NT2/D1 (cell line): ENCODE data around the gene PCDHA3.
"Not testable (repeated sequence)": the region's sequence is repeated elsewhere in the genome, so short reads cannot be mapped to it uniquely, and the experiment has no call there.

ENCODE experiments used
- DNase-seq: peaks from one replicate; pipeline ENCODE4 v3.0.0-alpha.2; 2011; ENCODE audit warnings: low read depth, low spot score
- H3K27me3 ChIP-seq: 2 replicates; pipeline ENCODE4 v1.6.0; 2011; ENCODE audit warnings: mild to moderate bottlenecking; ENCODE audit not compliant: insufficient read length, insufficient read depth
- H3K36me3 ChIP-seq: 2 replicates; pipeline ENCODE4 v1.6.1; 2011; ENCODE audit warnings: mild to moderate bottlenecking, low read length, mixed read lengths; ENCODE audit not compliant: insufficient read depth, insufficient read length
- H3K4me1 ChIP-seq: 2 replicates; pipeline ENCODE4 v1.5.1; 2011; ENCODE audit not compliant: insufficient read depth, insufficient read length
- H3K4me3 ChIP-seq: 2 replicates; pipeline ENCODE4 v1.5.1; 2011; ENCODE audit warnings: low read depth; ENCODE audit not compliant: insufficient read length
- H3K9ac ChIP-seq: 2 replicates; pipeline ENCODE4 v1.6.0; 2011; ENCODE audit warnings: low read depth; ENCODE audit not compliant: insufficient read length
- H3K9me3 ChIP-seq: 2 replicates; pipeline ENCODE4 v1.5.1; 2011; ENCODE audit warnings: mild to moderate bottlenecking, low read length; ENCODE audit not compliant: insufficient read depth
- SUZ12 ChIP-seq: IDR thresholded peaks from 2 replicates; pipeline ENCODE4 v1.6.1; 2011; ENCODE audit not compliant: insufficient read length, insufficient read depth; ENCODE audit errors: extremely low read depth
- YY1 ChIP-seq: IDR thresholded peaks from 2 replicates; pipeline ENCODE4 v1.6.1; 2011; ENCODE audit not compliant: insufficient read length, insufficient read depth
- ZNF274 ChIP-seq: IDR thresholded peaks from 2 replicates; pipeline ENCODE4 v1.6.1; 2011; ENCODE audit warnings: mild to moderate bottlenecking, low read depth, low read length

The PCDHA3 gene

DNA sequence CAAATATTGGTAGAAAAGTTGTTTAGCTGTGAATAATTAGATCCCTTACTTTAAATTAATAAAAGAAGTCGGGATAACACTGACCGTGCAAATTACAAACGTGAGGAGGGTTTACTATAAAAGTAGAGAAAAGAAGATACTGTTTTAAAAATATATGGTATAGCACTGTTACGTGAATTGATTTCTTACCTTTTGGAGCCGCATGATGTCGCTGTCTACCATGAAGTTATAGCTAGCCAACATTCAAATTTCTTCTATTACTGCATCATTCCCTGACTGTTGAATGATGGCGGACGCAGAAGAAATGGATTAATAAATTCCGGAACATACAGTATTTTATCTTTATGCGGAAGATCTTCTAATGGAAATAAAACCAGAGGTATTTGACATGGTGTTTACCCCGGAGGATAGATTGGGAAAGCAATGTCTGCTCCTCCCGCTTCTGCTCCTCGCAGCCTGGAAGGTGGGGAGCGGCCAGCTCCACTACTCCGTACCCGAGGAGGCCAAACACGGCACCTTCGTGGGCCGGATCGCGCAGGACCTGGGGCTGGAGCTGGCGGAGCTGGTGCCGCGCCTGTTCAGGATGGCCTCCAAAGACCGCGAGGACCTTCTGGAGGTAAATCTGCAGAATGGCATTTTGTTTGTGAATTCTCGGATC is 27.0 kb downstream of the PCDHA3 start, which contains the start of gene PCDHA6:
Gene PCDHA6, plus strand, starts transcription at position 257 of the 658 bp plus-strand sequence. Its CDS starts 132 bp downstream, at position 389.
- H3K4me3 ChIP-seq, result no peak within 1 kb of the TSS
- no peak for TF ChIP-seq YY1
- no peak for TF ChIP-seq SUZ12
- TF ChIP-seq ZNF274, result no peak
- DNase-seq, result no peak

DNA sequence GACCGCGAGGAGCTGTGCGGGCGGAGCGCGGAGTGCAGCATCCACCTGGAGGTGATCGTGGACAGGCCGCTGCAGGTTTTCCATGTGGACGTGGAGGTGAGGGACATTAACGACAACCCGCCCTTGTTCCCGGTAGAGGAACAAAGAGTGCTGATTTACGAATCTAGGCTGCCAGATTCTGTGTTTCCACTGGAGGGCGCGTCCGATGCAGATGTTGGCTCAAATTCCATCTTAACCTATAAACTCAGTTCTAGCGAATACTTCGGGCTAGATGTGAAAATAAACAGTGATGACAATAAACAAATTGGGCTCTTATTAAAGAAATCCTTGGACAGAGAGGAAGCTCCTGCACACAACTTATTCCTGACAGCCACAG is 27.5 kb downstream of the PCDHA3 start:
- no peak for DNase-seq
- Histone ChIP-seq H3K9me3 (no peaks in the 10 kb centered on the region), H3K4me1 (no peaks in the 10 kb centered on the region), H3K27me3 (no peaks in the 10 kb centered on the region), H3K4me3 (no peak overlapping the region), H3K9ac (no peak overlapping the region), H3K36me3 (no peaks in the 10 kb centered on the region)
- TF ChIP-seq YY1 (no peak), SUZ12 (no peak), ZNF274 (no peak)

More for the DNA sequence above, 27.0 kb downstream of the PCDHA3 start, which contains the start of gene PCDHA6:
- H3K27me3 ChIP-seq, result no peaks in the 10 kb centered on the region
- H3K4me1 ChIP-seq, result no peaks in the 10 kb centered on the region
- H3K36me3 ChIP-seq, result no peaks in the 10 kb centered on the region
- H3K9ac ChIP-seq, result no peak within 1 kb of the TSS
- no peaks in the 10 kb centered on the region for H3K9me3 ChIP-seq

DNA sequence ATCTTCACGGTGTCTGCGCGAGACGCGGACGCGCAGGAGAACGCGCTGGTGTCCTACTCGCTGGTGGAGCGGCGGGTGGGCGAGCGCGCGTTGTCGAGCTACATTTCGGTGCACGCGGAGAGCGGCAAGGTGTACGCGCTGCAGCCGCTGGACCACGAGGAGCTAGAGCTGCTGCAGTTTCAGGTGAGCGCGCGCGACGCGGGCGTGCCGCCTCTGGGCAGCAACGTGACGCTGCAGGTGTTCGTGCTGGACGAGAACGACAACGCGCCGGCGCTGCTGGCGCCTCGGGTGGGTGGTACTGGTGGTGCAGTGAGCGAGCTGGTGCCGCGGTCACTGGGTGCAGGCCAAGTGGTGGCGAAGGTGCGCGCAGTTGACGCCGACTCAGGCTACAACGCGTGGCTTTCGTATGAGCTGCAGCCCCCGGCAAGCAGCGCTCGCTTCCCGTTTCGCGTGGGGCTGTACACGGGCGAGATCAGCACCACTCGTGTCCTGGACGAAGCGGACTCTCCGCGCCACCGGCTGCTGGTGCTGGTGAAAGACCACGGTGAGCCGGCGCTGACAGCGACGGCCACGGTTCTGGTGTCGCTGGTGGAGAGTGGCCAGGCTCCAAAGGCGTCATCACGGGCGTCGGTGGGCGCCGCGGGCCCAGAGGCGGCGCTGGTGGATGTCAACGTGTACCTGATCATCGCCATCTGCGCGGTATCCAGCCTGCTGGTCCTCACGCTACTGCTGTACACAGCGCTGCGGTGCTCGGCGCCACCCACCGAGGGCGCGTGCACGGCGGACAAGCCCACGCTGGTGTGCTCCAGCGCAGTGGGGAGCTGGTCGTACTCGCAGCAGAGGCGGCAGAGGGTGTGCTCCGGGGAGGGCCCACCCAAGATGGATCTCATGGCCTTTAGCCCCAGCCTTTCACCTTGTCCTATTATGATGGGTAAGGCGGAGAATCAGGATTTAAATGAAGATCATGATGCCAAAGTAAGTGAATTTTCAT is 28.9 kb downstream of the PCDHA3 start:
- H3K27me3 ChIP-seq, H3K36me3 ChIP-seq, H3K9me3 ChIP-seq, DNase-seq, H3K4me3 ChIP-seq, H3K9ac ChIP-seq, H3K4me1 ChIP-seq: not testable (repeated sequence)

DNA sequence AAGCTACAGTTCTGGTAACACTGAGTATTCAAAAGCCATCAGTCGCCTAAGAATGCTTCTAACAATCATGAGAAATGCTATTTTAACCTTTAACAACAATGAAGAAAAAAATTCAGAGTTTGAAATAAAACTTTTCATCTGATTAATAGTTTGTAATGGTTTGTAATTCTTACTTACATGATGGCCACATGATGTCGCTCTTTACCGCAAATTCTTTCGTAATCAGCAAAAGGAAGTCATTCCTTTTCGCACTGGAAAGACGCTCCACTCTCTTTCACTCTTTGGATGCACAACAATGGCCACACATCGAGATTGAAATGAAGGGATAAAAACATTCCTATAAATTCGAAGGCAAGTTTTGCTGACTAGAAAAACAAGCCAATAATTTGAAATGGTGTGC is 33.1 kb downstream of the PCDHA3 start, which contains the start of gene PCDHA7:
Gene PCDHA7, plus strand, starts transcription at position 277 of the 400 bp plus-strand sequence. Its CDS starts 115 bp downstream, at position 392.
- TF ChIP-seq ZNF274, result no peak
- no peak for TF ChIP-seq SUZ12
- no peak for TF ChIP-seq YY1
- Histone ChIP-seq H3K9me3 (peaks cover 3% of the 10 kb centered on the region; the same call in 1 of the 2 replicates), H3K4me1 (no peaks in the 10 kb centered on the region), H3K36me3 (no peaks in the 10 kb centered on the region), H3K27me3 (no peaks in the 10 kb centered on the region), H3K4me3 (peak within 1 kb of the TSS; percentile 43), H3K9ac (peak within 1 kb of the TSS; percentile 51)
- no peak for DNase-seq

DNA sequence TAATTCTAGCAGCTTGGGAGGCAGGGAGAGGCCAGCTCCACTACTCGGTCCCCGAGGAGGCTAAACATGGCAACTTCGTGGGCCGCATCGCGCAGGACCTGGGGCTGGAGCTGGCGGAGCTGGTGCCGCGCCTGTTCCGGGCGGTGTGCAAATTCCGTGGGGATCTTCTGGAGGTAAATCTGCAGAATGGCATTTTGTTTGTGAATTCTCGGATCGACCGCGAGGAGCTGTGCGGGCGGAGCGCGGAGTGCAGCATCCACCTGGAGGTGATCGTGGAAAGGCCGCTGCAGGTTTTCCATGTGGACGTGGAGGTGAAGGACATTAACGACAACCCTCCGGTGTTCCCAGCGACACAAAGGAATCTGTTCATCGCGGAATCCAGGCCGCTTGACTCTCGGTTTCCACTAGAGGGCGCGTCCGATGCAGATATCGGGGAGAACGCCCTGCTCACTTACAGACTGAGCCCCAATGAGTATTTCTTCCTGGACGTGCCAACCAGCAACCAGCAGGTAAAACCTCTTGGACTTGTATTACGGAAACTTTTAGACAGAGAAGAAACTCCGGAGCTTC is 33.7 kb downstream of the PCDHA3 start:
- not testable (repeated sequence) for H3K9me3 ChIP-seq, DNase-seq, H3K36me3 ChIP-seq, H3K9ac ChIP-seq, H3K27me3 ChIP-seq, H3K4me1 ChIP-seq
- peak overlapping the region; percentile 43 for H3K4me3 ChIP-seq

DNA sequence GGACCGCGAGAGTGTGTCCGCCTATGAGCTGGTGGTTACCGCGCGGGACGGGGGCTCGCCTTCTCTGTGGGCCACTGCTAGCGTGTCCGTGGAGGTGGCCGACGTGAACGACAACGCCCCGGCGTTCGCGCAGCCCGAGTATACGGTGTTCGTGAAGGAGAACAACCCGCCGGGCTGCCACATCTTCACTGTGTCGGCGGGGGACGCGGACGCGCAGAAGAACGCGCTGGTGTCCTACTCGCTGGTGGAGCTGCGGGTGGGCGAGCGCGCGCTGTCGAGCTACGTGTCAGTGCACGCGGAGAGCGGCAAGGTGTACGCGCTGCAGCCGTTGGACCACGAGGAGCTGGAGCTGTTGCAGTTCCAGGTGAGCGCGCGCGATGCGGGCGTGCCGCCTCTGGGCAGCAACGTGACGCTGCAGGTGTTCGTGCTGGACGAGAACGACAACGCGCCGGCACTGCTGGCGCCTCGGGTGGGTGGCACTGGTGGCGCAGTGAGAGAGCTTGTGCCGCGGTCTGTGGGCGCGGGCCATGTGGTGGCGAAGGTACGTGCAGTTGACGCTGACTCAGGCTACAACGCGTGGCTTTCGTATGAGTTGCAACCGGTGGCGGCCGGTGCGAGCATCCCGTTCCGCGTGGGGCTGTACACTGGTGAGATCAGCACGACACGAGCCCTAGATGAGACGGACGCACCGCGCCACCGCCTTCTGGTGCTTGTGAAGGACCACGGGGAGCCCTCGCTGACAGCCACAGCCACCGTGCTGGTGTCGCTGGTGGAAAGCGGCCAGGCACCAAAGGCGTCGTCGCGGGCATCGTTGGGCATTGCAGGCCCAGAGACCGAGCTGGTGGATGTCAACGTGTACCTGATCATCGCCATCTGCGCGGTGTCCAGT is 35.0 kb downstream of the PCDHA3 start:
- peaks cover 3% of the 10 kb centered on the region; the same call in 1 of the 2 replicates for H3K9me3 ChIP-seq
- no peak for DNase-seq
- TF ChIP-seq ZNF274, result no peak
- no peak for TF ChIP-seq YY1
- no peak for TF ChIP-seq SUZ12
- H3K4me3 ChIP-seq, result no peak overlapping the region
- H3K27me3 ChIP-seq, result no peaks in the 10 kb centered on the region
- no peak overlapping the region for H3K9ac ChIP-seq
- no peaks in the 10 kb centered on the region for H3K4me1 ChIP-seq
- H3K36me3 ChIP-seq, result no peaks in the 10 kb centered on the region
